ENCODE measurements around the gene PARP6.
A peak's percentile ranks its signal among the peaks of the same experiment; 100 is the strongest.

Gene PARP6

GRCh38 chr15:72235298-72235697, 37.1 kb downstream of the PARP6 start:
- no peak for TF ChIP-seq MAX (IDR thresholded peaks at IDR 0.05; ENCODE audit: low read depth, low read length)
- TF ChIP-seq MYC (IDR thresholded peaks at IDR 0.05; ENCODE audit: low read depth, low read length): no peak
- no peak for TF ChIP-seq CTCF (IDR thresholded peaks at IDR 0.05; ENCODE audit: low read depth, low read length)
- TF ChIP-seq POLR2A (IDR thresholded peaks at IDR 0.05; ENCODE audit: extremely low read depth, insufficient read length): no peak
- no peak overlapping the region for H3K4me3 ChIP-seq (ENCODE audit: low read depth, low read length)
- no peak for DNase-seq (ENCODE audit: low read depth)

GRCh38 chr15:72233769-72234168, 38.6 kb downstream of the PARP6 start:
- DNase-seq (ENCODE audit: low read depth): no peak
- TF ChIP-seq CTCF (IDR thresholded peaks at IDR 0.05; ENCODE audit: low read depth, low read length) (no peak), POLR2A (IDR thresholded peaks at IDR 0.05; ENCODE audit: extremely low read depth, insufficient read length) (no peak), MAX (IDR thresholded peaks at IDR 0.05; ENCODE audit: low read depth, low read length) (no peak), MYC (IDR thresholded peaks at IDR 0.05; ENCODE audit: low read depth, low read length) (no peak)
- H3K4me3 ChIP-seq (ENCODE audit: low read depth, low read length): no peak overlapping the region

- H3K4me3 ChIP-seq (ENCODE audit: low read depth, low read length): peak overlapping the region; percentile 67
- peak; percentile 36 for DNase-seq (ENCODE audit: low read depth)
Observed at GRCh38 chr15:72231833-72232478, 40.4 kb downstream of the PARP6 start.

GRCh38 chr15:72231066-72231832, 41.1 kb downstream of the PARP6 start, which contains the start of gene PKM:
TSS of gene PKM (minus strand) at chr15:72231190. CDS start at chr15:72219097, 12,093 bp downstream.
- DNase-seq (ENCODE audit: low read depth): peak; percentile 98
- TF ChIP-seq POLR2A (IDR thresholded peaks at IDR 0.05; ENCODE audit: extremely low read depth, insufficient read length) (peak; percentile 93), CTCF (IDR thresholded peaks at IDR 0.05; ENCODE audit: low read depth, low read length) (no peak), MYC (IDR thresholded peaks at IDR 0.05; ENCODE audit: low read depth, low read length) (peak; percentile 40; the same call in 1 of the 2 replicates), MAX (IDR thresholded peaks at IDR 0.05; ENCODE audit: low read depth, low read length) (peak; percentile 60)
- peak within 1 kb of the TSS; percentile 83 for H3K4me3 ChIP-seq (ENCODE audit: low read depth, low read length)

More at GRCh38 chr15:72231833-72232478, 40.4 kb downstream of the PARP6 start:
- TF ChIP-seq MYC (IDR thresholded peaks at IDR 0.05; ENCODE audit: low read depth, low read length) (no peak), CTCF (IDR thresholded peaks at IDR 0.05; ENCODE audit: low read depth, low read length) (no peak), MAX (IDR thresholded peaks at IDR 0.05; ENCODE audit: low read depth, low read length) (0 out of 2 replicates have a peak, but pooled peaks have one; percentile 13), POLR2A (IDR thresholded peaks at IDR 0.05; ENCODE audit: extremely low read depth, insufficient read length) (no peak)

- H3K4me3 ChIP-seq (ENCODE audit: low read depth, low read length): peak overlapping the region; percentile 83
- peak; percentile 92 for DNase-seq (ENCODE audit: low read depth)
- peak; percentile 36; the same call in 1 of the 2 replicates for TF ChIP-seq MAX (IDR thresholded peaks at IDR 0.05; ENCODE audit: low read depth, low read length)
- peak; percentile 26 for TF ChIP-seq POLR2A (IDR thresholded peaks at IDR 0.05; ENCODE audit: extremely low read depth, insufficient read length)
- peak; percentile 70 for TF ChIP-seq MYC (IDR thresholded peaks at IDR 0.05; ENCODE audit: low read depth, low read length)
- TF ChIP-seq CTCF (IDR thresholded peaks at IDR 0.05; ENCODE audit: low read depth, low read length): no peak
Observed at GRCh38 chr15:72230197-72231065, 41.9 kb downstream of the PARP6 start.
